ENCODE results near the gene NCLN.
"Not testable (repeated sequence)": the region's sequence is repeated elsewhere in the genome, so short reads cannot be mapped to it uniquely, and the experiment has no call there.

Gene NCLN, protein sequence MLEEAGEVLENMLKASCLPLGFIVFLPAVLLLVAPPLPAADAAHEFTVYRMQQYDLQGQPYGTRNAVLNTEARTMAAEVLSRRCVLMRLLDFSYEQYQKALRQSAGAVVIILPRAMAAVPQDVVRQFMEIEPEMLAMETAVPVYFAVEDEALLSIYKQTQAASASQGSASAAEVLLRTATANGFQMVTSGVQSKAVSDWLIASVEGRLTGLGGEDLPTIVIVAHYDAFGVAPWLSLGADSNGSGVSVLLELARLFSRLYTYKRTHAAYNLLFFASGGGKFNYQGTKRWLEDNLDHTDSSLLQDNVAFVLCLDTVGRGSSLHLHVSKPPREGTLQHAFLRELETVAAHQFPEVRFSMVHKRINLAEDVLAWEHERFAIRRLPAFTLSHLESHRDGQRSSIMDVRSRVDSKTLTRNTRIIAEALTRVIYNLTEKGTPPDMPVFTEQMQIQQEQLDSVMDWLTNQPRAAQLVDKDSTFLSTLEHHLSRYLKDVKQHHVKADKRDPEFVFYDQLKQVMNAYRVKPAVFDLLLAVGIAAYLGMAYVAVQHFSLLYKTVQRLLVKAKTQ

DNA sequence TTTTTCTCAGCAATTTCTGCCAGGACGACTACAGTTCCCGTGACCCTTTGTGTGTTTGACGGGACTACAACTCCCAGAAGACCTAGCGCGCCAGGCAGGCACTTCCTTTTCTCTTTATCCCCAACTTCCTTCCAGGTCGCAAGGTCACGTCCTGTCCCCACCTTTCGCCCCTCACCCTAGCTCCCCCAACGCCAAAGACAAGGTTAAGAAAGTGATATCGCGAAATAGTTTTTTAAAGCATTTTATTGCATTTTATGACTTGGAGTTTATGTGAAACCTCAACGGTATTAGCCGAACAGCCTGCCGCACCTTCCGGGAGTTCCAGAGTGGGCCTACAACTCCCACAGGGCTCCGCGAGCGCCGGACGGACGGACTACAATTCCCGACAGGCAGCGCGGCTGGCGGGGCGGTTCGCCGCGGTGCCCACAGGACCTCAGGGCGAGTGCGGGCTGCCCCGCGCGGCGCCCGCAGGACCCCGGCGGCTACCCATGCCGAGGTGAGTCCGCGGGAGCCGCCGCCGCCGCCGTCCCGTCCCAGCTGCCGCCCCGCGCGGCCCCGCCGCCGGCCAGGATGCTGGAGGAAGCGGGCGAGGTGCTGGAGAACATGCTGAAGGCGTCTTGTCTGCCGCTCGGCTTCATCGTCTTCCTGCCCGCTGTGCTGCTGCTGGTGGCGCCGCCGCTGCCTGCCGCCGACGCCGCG lies at the start of gene NCLN:
NCLN (plus strand) TSS at position 470 of the 699 bp plus-strand sequence; CDS start at position 571, 101 bp downstream.
- peak; percentile 96 for DNase-seq

DNA sequence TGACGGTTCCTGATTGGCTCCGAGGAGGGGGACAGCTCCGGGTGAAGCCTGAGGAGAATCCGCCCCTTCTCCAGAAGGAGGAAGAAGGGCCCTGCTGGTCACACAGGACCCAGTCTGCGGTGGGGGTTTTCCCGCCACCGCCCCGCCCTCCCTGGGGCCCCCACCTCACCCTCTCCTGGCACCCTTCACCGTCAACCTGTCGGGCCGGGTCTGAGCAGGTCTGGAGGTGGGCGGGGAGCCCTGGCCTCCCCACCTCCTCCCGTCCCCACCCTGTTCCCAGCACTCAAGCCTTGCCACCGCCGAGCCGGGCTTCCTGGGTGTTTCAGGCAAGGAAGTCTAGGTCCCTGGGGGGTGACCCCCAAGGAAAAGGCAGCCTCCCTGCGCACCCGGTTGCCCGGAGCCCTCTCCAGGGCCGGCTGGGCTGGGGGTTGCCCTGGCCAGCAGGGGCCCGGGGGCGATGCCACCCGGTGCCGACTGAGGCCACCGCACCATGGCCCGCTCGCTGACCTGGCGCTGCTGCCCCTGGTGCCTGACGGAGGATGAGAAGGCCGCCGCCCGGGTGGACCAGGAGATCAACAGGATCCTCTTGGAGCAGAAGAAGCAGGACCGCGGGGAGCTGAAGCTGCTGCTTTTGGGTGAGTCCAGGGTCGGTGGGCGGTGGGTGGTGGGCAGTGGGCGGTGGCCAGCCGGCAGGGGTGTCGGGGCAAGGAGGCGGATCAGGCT lies 49.6 kb upstream of the NCLN start, which contains the start of gene GNA15:
GNA15 (plus strand) TSS at position 73 of the 723 bp plus-strand sequence; CDS start at position 491, 418 bp downstream.
- peak; percentile 51 for DNase-seq

DNA sequence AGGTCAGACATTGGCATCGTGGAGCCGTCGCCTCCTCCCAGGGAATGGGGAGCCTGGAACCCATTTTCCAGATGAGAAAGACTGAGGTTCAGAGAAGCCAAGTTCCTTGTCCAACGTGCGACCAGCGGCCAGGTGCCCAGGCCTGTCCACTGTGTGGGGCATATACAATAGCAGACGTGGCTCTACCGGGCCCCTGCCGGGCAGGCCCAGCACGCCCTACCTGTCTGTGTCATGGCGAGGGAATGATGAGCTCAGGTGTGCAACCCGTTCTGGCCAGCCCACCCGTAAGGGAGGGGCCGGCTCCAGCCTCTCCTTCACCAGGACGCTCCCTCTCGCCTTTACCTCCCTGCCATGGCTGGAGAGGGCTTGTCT lies 49.1 kb upstream of the NCLN start:
- no peak for DNase-seq

DNA sequence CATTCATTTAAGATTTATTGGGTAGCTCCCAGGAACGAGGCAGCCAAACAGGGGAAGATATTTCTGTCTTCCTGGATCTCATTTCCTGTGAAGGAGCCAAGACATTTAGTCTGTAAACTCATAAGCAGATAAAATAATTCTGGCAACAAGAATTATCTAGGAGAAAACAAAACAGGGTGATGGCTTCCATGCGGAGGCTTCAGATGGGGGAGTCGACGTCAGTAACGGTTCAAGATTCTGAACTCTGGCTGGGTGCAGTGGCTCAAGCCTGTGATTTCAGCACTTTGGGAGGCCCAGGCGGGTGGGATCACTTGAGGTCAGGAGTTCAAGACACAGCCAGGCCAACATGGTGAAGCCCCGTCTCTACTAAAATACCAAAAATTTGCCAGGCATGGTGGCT lies 48.6 kb upstream of the NCLN start:
- DNase-seq = no peak

DNA sequence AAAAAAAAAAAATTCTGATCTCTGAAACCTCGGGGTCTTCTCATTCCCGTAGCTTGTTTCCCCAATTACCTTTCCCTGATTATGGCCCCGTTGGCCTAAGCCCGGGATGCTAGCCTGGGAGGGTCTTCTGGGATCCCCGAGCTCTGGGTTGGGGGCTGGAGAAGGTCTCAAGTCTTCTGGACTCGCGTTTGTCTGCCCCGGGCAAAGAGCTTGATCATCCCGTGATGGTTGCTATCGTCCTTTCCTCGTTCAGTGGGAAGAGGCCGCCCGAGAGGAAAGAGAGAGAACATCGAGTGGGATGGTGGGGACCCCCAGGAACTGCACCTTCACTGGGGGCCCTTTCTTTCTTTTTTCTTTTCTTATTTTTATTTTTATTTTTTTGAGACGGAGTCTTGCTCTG lies 47.5 kb upstream of the NCLN start:
- DNase-seq = no peak

DNA sequence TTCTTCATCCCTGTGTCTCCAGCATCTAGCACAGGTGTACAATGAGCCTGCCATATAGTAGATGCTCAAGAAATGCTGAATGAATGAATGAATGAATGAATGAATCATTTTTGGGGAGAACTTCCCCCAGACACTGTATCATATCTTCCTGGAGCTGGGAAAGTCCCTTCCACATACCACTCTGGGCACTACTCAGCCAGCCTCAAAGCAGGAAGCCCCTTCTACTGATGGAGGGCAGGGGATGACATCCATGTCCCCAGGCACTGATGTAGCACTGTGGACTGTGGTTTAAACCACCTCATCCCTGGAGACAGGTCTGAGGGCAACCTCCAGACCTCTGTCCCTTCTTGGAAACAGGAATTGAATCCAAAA lies 45.1 kb upstream of the NCLN start:
- DNase-seq = no peak

DNA sequence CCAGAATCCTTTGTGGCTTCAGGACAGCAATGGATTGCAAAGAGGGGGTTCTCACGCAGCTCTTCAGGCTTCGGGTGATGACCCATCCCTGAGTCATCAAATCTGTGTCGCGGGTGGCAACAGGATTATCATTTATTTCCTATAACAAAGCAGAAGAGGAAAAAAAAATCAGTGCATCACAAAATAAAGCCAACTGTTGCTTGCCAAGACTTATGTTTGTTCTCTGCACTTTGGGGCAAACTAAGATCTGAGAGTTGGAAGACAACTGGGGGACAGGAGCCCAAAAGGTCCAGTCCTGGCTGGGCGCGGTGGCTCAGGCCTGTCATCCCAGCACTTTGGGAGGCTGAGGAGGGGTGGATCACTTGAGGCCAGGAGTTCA lies 43.4 kb upstream of the NCLN start:
- DNase-seq = peak; percentile 76

DNA sequence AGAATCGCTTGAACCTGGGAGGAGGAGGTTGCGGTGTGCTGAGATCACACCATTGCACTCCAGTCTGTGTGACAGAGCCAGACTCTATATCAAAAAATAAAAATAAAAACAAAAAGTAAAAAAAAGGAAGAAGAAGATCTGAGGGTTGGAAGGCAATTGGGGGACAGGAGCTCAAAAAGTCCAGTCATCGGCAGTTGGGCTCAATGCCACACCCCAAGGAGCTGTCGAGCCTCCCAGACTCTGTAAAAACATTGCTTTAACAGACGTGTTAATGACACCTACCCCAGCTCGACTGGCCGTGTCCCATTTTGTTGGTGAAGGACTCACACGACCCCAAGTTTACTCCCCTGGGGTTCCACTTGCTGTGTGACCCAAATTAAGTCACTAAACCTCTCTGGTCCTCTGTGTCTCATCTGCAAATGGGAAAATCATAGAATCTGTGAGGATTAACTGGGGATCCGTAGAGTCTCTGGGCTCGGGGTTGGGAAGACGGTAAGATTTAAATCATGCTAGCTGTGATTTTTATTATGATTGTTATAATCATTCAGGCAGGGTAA lies 42.9 kb upstream of the NCLN start:
- DNase-seq = no peak

DNA sequence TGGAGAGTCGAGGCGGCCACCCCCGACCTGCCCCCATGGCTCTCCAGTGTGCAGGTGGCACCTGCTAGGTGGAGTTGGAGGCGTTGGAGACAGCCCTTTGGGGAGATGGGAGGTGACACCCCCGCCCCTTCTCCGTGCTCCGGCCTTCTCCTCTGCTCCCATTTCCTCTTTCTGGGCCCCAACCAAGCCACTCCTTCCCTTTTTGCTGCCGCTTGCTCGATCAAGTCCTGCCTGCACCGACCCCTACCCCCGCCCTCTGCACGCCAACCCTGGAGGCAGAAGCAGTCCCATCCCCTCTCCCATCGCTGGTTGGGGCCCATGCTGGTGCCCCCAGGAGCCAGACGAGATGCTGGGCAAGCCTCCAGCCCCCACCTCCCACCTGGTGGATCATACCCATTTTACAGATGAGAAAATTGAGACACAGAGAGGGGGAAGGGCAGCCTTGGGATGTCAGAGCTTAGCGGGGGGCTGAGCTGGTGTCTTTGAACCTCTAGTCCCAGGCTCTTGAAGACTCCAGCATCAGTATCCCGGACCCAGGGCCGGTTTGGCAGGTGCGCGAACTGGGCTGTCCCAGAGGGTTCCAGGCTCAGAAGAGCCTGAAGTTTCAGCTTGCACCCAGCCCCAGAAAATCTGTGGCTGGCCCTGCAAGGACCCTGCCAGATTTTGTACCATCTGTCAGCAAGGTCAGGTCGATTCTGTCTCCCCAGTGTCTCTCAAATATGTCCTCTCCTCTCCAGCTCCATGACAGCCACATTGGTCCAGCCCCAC lies 39.6 kb upstream of the NCLN start:
- DNase-seq = no peak

DNA sequence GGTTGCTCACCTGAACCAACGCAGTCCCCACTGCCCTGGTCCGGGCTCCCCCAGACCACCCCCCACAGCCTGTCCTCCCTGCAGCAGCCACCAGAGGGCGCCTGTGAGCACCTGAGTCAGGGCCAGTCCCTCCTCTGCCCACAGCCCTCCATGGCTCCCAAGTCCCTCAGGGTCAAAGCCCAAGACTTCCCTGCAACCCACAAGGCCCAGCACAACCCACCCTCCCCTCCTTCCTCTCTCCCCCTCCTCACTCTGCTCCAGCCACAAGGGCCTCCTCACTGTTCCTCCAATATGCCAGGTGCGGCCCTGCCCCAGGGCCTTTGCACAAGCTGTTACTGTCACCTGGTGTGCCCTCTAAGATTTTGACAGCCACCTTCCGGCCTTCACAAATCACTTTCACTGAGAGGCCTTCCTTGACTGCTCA lies 39.0 kb upstream of the NCLN start:
- peak; percentile 82 for DNase-seq

DNA sequence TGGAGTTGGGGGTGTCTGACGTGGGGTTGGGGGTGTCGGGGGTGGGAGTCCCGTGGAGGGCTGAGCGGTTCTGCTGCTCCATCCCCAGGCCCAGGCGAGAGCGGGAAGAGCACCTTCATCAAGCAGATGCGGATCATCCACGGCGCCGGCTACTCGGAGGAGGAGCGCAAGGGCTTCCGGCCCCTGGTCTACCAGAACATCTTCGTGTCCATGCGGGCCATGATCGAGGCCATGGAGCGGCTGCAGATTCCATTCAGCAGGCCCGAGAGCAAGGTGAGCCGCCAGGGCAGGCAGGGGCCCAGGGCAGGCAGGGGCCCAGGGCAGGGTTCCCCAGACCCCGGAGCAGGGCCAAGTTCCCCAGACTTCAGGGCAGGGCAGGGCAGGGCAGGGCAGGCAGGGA lies 37.2 kb upstream of the NCLN start:
- DNase-seq = no peak

DNA sequence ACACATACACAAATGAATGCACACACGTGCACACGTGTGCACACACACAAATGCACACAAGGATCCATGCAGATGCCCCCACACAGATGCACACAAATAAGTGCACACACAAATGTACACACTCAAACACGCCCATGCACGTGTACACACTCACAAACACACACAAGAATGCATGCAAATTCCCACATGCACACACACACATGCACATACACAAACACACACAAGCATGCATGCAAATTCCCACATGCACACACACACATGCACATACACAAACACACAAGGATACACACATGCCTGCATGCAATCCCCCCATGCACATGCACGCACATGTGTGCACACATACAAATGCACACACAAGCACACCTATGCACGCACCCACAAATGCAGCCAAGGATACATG lies 36.6 kb upstream of the NCLN start:
- DNase-seq = no peak

DNA sequence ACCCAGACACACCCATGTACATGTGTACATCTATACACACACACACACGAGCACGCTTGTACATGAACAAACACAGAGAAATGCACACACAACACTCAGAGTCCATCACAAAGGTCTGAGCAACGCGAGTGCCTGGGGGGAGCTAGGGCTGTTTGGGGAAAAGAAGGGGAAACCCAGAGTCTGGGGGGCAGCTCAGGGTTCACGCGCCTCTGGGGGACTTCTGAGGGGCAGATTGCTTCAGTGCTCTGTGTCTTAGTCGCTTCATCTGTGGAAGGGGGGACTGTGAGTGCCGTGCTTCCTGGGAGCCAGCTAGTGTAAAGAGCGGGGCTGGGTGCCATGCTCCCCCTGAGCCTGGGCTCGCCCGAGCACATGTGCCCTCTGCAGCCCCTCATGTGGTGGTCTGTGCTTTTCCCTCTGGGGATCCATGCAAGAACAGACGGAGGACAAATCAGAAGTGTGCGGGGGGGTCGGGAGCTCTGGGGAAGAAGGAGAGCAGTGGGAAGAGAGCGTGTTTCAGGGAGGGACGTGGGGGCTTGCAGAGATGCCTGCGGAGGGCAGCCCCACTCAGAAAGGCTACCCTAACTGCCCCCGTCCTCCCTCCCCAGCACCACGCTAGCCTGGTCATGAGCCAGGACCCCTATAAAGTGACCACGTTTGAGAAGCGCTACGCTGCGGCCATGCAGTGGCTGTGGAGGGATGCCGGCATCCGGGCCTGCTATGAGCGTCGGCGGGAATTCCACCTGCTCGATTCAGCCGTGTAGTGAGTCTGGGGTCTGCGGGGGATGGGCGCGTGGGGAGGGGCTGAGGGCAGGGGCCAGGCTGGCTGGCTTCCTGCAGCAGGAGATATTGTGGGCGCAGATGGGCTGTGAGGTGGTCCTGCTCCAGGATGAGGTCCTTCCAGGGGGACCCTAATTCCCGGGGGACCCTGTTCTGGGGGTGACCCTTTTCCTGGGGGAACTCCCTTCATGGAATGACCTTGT lies 35.9 kb upstream of the NCLN start:
- DNase-seq = no peak

DNA sequence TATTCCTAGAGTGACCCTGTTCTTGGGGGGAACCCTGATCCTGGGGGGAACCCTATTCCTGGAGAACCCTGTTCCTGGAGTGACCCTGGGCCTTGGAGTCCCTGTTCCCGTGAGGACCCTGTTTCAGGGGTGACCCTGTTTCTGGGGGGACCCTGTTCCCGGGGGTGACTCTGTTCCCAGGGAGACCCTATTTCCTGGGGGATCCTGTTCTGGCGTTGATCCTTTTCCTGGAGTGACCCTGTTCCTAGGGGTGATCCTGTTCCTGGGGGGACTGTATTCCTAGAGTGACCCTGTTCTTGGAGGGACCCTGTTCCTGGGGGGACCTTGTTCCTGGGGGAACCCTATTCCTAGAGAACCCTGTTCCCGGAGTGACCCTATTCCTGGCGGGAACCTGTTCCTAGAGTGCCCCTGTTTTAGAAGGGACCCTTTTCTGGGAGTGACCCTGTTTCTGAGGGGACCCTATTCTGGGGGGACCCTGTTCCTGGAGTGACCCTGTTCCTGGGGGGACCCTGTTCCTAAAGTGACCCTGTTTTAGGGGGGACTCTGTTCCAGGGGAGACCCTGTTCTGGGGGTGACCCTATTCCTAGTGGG lies 34.9 kb upstream of the NCLN start:
- DNase-seq = no peak

DNA sequence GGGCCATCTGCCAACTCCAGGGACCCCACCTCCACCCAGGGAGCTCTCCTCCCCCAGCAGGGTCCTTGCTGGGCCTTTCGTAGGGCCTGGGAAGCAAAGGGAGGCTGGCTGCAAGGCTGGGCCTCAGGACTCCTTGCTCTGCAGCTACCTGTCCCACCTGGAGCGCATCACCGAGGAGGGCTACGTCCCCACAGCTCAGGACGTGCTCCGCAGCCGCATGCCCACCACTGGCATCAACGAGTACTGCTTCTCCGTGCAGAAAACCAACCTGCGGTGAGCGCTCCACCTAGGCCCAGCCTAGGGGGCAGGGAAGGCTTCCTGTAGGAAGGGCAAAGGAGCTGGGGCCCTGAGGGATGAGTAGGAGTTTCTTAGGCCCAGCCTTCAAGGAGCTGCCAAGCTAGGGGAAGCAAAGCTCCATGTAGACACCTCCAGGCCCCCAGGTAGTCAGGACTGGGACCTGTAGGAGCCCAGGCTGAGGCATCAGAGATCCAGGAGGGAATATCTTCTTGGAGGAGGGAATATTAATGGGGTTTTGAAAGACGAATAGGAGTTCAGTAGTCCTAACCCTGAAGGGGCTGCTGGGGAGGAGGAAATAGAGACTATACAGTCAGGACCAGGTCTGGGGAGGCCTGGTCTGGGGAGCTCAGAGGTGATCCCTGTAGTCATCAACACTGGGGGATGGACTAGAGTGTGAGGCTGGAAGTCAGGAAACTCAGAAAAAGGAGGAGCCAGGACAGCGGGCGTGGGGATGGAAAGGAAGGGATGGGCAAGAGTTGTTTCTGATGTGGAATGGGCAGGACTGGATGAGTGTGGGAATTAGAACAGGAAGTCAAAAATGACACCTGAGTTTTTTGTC lies 33.9 kb upstream of the NCLN start:
- DNase-seq = no peak

DNA sequence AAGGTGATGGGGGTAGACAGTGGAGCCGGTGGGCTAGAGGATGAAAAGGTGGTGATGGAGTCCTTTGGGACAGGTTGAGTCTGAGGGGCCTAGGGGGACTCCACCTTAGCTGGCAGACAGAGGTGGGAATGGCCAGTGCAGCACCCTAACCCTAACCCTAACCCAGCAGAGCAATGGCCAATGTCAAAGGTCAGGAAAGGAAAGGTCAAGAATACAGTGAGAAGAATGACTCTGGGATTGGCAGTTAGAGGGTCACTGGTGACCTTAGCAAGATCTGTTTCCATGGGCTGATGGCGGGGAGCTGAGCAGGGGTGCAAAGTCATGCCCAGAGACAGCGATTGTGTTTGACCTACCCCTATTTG lies 33.3 kb upstream of the NCLN start:
- DNase-seq = no peak

DNA sequence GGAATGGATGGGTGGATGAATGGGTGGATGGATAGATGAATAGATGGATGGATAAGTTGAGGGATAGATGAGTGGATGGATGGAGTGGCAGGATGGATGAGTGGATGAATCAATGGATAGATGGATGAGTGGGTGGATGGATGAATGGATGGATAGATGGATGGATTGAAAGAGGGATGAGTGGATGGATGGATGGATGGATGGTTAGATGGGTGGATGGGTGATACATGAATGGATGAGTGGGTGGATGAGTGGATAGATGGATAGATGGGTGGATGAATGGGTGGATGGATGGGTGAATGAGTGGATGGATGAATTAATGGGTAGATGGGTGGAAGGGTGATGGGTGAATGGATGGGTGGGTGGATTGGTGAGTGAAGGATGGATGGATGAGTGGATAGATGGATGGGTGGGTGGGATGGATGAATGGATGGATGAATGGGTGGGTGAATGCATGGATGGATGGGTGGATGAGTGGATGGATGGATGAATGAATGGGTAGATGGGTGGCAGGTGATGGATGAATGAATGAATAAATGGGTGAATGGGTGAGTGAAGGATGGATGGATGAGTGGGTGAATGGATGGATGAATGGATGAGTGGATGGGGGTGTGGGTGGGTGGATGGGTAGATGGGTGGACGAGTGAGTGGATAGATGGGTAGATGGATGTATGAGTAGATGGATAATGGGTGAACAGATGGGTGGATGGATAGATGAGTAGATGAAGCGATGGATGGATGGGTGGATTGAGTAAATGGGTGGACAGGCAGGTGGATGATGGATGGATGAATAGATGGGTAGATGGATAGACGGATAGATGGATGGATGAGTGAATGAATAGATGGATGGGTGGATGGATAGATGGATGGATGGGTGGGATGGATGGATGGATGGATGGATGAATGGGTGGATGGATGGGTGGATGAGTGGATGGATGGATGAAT lies 32.2 kb upstream of the NCLN start:
- no peak for DNase-seq

DNA sequence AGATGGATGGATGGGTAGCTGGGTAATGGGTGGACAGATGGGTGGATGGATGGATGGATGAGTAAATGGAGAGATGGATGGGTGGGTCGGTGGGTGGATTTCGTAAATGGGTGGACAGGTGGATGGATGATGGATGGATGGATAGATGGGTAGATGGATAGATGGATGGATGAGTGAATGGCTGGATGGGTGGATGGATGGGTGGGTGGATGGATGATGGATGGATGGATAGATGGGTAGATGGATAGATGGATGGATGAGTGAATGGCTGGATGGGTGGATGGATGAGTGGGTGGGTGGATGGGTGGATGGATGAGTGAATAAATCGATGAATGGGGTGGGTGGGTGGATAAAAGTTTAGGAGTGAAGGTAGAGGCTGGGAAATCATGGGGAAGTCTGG lies 31.3 kb upstream of the NCLN start:
- DNase-seq = not testable (repeated sequence)

Data from activated CD4-positive, alpha-beta T cell treated with anti-CD3 and anti-CD28 coated beads for 48 hours (primary cell).